Astrocyte of the spinal cord (primary cell): ENCODE data around the gene KDM5D.

ENCODE experiments used
- DNase-seq: peaks from one replicate; pipeline ENCODE4 v3.0.0; 2011; ENCODE audit warnings: low read depth, low spot score
- H3K4me3 ChIP-seq: 2 replicates; pipeline ENCODE4 v1.5.1; 2011; ENCODE audit warnings: low read depth, mild to moderate bottlenecking, low read length, moderate library complexity
- in situ Hi-C: cut with HindIII; loops from 2 replicates; pipeline ENCODE4 v1.10.0; 2017; ENCODE audit warnings: low sequenced_read_pairs
- TF ChIP-seq, protein P1 (sequence below): IDR thresholded peaks from 2 replicates; pipeline ENCODE4 v1.5.1; 2012; ENCODE audit warnings: low read depth, mild to moderate bottlenecking, low read length, inconsistent platforms

Gene KDM5D

DNA sequence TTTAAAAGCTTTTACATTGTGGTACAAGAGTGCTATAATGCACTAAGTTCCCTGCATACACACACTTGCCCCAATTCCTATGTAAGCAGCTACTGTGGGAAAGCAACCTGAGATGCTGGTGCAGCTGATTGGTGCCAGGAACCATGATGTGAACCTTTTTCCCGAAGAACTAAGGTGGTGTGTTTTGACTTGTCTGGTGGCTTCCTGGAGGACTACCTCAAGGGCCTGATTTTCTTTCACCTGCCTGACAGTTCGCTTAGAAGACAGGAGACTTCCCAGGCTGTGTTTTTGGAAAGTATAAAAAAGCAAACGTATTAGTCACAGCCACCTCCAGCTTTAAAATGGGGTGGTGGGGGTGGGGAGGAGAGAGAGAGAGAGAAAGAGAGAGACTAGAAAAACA is 27.4 kb downstream of the KDM5D start:
- in situ Hi-C loops: no loop called here
- H3K4me3 ChIP-seq: no peak overlapping the region
- TF ChIP-seq, protein P1, sequence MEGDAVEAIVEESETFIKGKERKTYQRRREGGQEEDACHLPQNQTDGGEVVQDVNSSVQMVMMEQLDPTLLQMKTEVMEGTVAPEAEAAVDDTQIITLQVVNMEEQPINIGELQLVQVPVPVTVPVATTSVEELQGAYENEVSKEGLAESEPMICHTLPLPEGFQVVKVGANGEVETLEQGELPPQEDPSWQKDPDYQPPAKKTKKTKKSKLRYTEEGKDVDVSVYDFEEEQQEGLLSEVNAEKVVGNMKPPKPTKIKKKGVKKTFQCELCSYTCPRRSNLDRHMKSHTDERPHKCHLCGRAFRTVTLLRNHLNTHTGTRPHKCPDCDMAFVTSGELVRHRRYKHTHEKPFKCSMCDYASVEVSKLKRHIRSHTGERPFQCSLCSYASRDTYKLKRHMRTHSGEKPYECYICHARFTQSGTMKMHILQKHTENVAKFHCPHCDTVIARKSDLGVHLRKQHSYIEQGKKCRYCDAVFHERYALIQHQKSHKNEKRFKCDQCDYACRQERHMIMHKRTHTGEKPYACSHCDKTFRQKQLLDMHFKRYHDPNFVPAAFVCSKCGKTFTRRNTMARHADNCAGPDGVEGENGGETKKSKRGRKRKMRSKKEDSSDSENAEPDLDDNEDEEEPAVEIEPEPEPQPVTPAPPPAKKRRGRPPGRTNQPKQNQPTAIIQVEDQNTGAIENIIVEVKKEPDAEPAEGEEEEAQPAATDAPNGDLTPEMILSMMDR: no peak
- no peak for DNase-seq

GRCh38 chrY:19715226-19715625 is 29.3 kb downstream of the KDM5D start:
- TF ChIP-seq, protein P1: no peak
- H3K4me3 ChIP-seq: no peak overlapping the region
- DNase-seq: no peak
- in situ Hi-C loops: no loop called here

- TF ChIP-seq, protein P1: no peak
- in situ Hi-C loops: no loop called here
- no peak overlapping the region for H3K4me3 ChIP-seq
- DNase-seq: no peak
Measured at GRCh38 chrY:19713430-19713829, 31.1 kb downstream of the KDM5D start.

DNA sequence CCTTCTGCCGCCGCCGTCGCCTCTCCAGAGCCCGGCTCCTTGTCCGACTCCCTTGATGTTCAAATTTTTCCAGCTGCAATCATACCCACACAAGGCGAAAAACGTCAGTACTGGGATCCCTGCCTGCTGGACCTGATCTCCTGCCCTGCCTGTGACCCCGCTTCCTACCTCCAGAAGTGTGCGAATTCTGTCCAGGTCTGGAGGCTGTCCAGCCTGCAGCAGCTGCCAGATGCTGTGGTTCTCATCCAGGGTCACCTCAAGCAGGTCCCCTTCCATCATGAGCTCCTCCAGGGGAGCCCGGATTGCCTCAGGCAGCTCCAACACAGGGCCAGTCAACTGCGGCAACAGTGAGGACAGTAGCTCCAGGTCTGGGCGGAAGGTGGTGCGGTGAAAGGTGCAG is 38.3 kb downstream of the KDM5D start:
- in situ Hi-C loops: no loop called here
- H3K4me3 ChIP-seq: no peak overlapping the region
- DNase-seq: no peak
- TF ChIP-seq, protein P1: no peak

DNA sequence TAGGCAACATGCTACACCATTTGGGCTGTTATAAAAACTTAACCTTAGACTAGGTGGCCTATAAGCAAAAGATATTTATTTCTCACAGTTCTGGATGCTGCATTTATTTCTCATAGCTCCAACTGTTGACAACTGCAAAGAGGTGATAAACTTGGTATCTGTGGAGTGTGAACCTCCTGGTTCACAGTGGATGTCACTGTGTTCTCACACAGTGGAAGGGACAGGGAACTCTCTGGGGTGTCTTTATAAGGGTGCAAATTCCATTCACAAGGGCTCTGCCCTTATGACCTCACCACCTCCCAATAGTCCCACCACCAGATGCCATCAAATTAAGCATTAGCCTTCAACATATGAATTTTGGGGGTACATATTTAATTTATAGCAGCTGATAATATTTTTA is 46.0 kb downstream of the KDM5D start:
- no peak overlapping the region for H3K4me3 ChIP-seq
- TF ChIP-seq, protein P1: no peak
- in situ Hi-C loops: no loop called here

GRCh38 chrY:19680821-19681220 is 63.7 kb downstream of the KDM5D start:
- TF ChIP-seq, protein P1: no peak
- no peak overlapping the region for H3K4me3 ChIP-seq
- no peak for DNase-seq
- in situ Hi-C loops: no loop called here

More for the DNA sequence above, 46.0 kb downstream of the KDM5D start:
- no peak for DNase-seq
